Measurements from ENCODE around the gene DMGDH. TPM values are rescaled to one million over a fixed set of nuclear protein-coding genes. Genes with fewer than 3 reads are reported as not detected.
A peak's percentile ranks its signal among the peaks of the same experiment; 100 is the strongest.

DMGDH gene
- 2.9 and 3.5 TPM in 2 replicates for polyA plus RNA-seq (2011; rRNA removed)
- polyA minus RNA-seq (2011; rRNA and poly(A)+ RNA removed), result 2.5 and 3.9 TPM in 2 replicates

DNA sequence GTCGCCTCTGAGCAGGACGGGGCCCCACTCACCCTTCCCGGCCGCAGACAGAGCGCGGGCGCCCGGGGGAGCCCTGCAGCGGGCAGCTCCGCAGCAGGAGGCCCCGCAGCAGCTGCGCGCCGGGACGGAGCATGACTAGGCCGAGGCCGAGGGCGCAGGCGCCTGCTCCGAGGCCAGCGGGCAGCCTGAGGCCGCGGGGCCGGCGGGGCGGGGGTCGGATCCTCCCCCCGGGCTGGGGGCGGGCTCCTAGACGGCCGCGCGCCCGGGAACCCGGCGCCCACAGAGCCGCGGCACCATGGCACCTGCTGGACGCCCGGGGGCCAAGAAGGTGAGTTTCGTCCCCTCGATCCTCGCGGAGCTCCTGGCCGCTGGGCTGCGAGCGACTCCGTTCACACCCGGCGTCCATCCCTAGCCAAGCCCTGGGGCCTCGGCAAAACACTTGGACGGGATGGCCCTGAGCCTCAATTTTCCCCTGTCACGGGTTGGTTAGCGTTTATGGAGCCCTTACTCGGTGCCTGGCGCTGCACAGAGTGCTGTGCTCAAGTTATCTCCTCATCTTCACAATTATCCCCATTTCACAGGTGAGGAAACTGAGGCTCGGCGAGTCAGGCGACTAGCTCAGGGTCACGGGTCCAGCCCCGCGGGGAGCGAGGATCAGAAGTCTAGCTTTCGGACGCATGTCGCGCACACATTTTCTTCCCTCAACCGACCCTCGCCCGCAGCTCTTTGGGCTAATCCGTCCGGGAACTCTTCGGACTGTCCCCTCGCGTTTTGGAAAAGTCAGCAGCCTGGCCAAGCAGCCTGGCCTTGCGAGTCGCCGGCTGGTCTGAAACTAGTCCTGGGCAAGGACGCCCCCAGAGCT, at the start of gene DMGDH, which contains the start of gene BHMT2:
Gene DMGDH (minus strand): TSS at position 187 of the 862 bp plus-strand sequence. CDS start 54 bp downstream, at position 133.
Gene BHMT2 (plus strand): TSS at position 280 of the 862 bp plus-strand sequence. CDS start 16 bp downstream, at position 296.
- POLR2A ChIA-PET, result interaction anchor here (0.6 kb wide), 1 partner anchor 441 kb away, joined by 3 read pairs; no protein-coding TSS in a partner anchor
- CTCF ChIA-PET, result interaction anchor here (0.5 to 1.2 kb wide), 4 partner anchors 10 to 1525 kb away, joined by 3 to 6 read pairs (median 4); no protein-coding TSS in a partner anchor
- DNase-seq (ENCODE audit: low read depth), result no peak
- H3K4me3 ChIP-seq (ENCODE audit: low read depth, low read length), result peak within 1 kb of the TSS; percentile 31
- no peaks in the 10 kb centered on the region for H3K36me3 ChIP-seq (ENCODE audit: control insufficient read depth, insufficient read depth, low read length)
- H3K27me3 ChIP-seq (ENCODE audit: control insufficient read depth, insufficient read depth, low read length), result no peaks in the 10 kb centered on the region
- TF ChIP-seq, protein P1, sequence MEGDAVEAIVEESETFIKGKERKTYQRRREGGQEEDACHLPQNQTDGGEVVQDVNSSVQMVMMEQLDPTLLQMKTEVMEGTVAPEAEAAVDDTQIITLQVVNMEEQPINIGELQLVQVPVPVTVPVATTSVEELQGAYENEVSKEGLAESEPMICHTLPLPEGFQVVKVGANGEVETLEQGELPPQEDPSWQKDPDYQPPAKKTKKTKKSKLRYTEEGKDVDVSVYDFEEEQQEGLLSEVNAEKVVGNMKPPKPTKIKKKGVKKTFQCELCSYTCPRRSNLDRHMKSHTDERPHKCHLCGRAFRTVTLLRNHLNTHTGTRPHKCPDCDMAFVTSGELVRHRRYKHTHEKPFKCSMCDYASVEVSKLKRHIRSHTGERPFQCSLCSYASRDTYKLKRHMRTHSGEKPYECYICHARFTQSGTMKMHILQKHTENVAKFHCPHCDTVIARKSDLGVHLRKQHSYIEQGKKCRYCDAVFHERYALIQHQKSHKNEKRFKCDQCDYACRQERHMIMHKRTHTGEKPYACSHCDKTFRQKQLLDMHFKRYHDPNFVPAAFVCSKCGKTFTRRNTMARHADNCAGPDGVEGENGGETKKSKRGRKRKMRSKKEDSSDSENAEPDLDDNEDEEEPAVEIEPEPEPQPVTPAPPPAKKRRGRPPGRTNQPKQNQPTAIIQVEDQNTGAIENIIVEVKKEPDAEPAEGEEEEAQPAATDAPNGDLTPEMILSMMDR (IDR thresholded peaks at IDR 0.05; ENCODE audit: insufficient read depth, low read depth, low read length), result no peak

- Histone ChIP-seq H3K4me3 (ENCODE audit: low read depth, low read length) (no peak overlapping the region), H3K27me3 (ENCODE audit: control insufficient read depth, insufficient read depth, low read length) (peaks cover 19% of the 10 kb centered on the region), H3K36me3 (ENCODE audit: control insufficient read depth, insufficient read depth, low read length) (no peaks in the 10 kb centered on the region)
- TF ChIP-seq, protein P1 (IDR thresholded peaks at IDR 0.05; ENCODE audit: insufficient read depth, low read depth, low read length), result no peak
- no peak for DNase-seq (ENCODE audit: low read depth)
- POLR2A ChIA-PET, result no interaction called here
- CTCF ChIA-PET, result interaction anchor here (2.5 kb wide), 1 partner anchor 88 kb away, joined by 7 read pairs; no protein-coding TSS in a partner anchor
Observed at GRCh38 chr5:79112703-79113058, 43.2 kb upstream of the DMGDH start.

DNA sequence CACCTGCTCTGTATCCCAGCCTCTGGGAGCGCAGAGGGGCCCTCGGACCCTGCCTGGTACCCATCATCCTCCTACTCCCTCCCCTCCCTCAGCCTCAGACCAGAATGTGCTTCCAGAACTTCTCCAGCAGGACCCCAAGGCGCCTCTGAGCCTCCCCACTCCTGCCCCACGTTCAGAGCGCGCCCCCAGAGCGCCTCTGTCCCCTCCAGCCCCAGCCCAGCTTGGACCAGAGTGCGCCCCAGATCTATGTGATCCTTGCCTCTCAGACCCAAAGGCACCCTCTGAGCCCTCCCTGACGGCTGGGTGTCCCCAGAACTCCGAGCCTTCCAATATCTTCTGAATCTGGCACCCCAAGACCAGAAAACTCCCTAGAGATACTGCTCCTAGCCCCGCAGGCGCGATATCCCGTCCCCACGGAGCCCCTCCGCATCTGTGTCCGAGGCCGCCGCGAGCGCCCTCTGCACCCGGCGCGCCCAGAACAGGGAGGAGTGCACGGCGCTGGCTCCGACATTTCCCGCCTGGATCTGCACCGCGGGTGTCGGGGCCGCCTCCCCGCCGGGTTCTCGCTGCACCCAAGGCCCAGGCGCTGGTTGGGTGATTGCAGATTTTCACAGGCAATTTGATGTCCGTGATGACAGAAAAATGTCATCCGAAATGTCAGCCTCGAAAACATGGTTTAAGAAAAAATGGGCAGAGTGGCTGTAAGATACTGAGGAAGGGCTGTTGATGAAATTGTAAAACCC, 42.7 kb upstream of the DMGDH start:
- no peak overlapping the region for H3K4me3 ChIP-seq (ENCODE audit: low read depth, low read length)
- ChIA-PET POLR2A (no interaction called here), CTCF (interaction anchor here (2.5 kb wide), 1 partner anchor 87 kb away, joined by 7 read pairs; no protein-coding TSS in a partner anchor)
- no peaks in the 10 kb centered on the region for H3K36me3 ChIP-seq (ENCODE audit: control insufficient read depth, insufficient read depth, low read length)
- no peak for DNase-seq (ENCODE audit: low read depth)
- TF ChIP-seq, protein P1 (IDR thresholded peaks at IDR 0.05; ENCODE audit: insufficient read depth, low read depth, low read length), result no peak
- peaks cover 19% of the 10 kb centered on the region for H3K27me3 ChIP-seq (ENCODE audit: control insufficient read depth, insufficient read depth, low read length)

DNA sequence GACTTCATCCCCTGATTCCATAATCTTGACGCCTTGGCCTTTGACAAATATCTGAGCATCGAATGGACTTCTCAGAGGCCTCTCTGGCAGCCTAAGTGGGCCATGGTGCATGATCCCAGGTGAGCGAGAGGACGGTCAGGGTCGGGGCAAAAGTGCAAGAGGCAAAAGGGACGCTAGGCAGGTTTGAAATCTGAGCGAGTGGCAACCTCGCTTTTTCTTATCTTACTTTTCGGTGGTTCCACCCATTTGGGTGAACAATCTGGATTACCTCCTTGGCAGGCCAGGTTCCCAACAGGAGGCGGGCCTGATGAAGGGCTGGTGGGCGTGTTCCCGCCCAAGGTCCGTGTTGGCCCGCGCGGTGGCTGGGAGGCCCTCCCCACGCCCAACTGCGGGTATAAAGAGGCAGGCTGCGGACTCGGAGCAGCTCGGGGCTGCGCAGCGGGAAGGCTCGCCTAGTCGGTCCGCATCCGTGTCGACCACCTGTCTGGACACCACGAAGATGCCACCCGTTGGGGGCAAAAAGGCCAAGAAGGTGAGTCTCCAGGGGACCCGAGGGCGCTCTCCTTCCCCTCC, 42.0 kb upstream of the DMGDH start, which contains the start of gene BHMT:
Gene BHMT (plus strand): TSS at position 423 of the 573 bp plus-strand sequence. CDS start 77 bp downstream, at position 500.
- no peak within 1 kb of the TSS for H3K4me3 ChIP-seq (ENCODE audit: low read depth, low read length)
- DNase-seq (ENCODE audit: low read depth), result no peak
- H3K27me3 ChIP-seq (ENCODE audit: control insufficient read depth, insufficient read depth, low read length), result peaks cover 19% of the 10 kb centered on the region
- no peaks in the 10 kb centered on the region for H3K36me3 ChIP-seq (ENCODE audit: control insufficient read depth, insufficient read depth, low read length)
- POLR2A ChIA-PET, result no interaction called here
- CTCF ChIA-PET, result no interaction called here
- TF ChIP-seq, protein P1 (IDR thresholded peaks at IDR 0.05; ENCODE audit: insufficient read depth, low read depth, low read length), result no peak
